Gastroesophageal sphincter (tissue), 4 donors: ENCODE data around the gene NPFFR1. TPM values are rescaled to one million over a fixed set of nuclear protein-coding genes. Genes with fewer than 3 reads are reported as not detected.

Source experiments
- ATAC-seq: fragments of 150-250 bp; one replicate; pipeline ENCODE4 v1.9.1; 2016; ENCODE audit warnings: mild to moderate bottlenecking, moderate library complexity
- H3K27ac ChIP-seq, 4 donors: fragments of 200-600 bp; sonication (generic) in 3 of 4; 1 replicate in 3 of 4; 2 replicates in 1 of 4; pipeline ENCODE4 v1.5.1; 2016 to 2019
- H3K27me3 ChIP-seq: fragments of 200-600 bp; sonication (generic); one replicate; pipeline ENCODE4 v1.5.1; 2019
- H3K36me3 ChIP-seq, 2 donors: fragments of 200-600 bp; sonication (generic); one replicate each; pipeline ENCODE4 v1.5.1; 2019; ENCODE audit warnings: control low read depth in 1 of 2
- H3K4me1 ChIP-seq, 3 donors: fragments of 200-600 bp; sonication (generic); 1 replicate in 2 of 3; 2 replicates in 1 of 3; pipeline ENCODE4 v1.5.1; 2016 to 2019; ENCODE audit warnings: control low read depth in 2 of 3
- H3K4me3 ChIP-seq, 2 donors: fragments of 200-600 bp; sonication (generic); one replicate each; pipeline ENCODE4 v1.5.1; 2019; ENCODE audit warnings: mild to moderate bottlenecking in 1 of 2, moderate library complexity in 1 of 2
- H3K9me3 ChIP-seq, 3 donors: fragments of 200-600 bp; sonication (generic); one replicate each; pipeline ENCODE4 v1.5.1; 2017 to 2019; ENCODE audit warnings: control low read depth in 2 of 3
- EP300 ChIP-seq: sonication (generic); formaldehyde crosslinking; IDR thresholded peaks from one replicate; pipeline ENCODE4 v1.6.1; 2017; ENCODE audit warnings: antibody characterized with exemption, mild to moderate bottlenecking
- POLR2A ChIP-seq, 2 donors: fragments of 450-650 bp; IDR thresholded peaks; one replicate each; pipeline ENCODE4 v1.6.1; 2017; ENCODE audit warnings: antibody characterized with exemption in 2 of 2, mild to moderate bottlenecking in 2 of 2, moderate library complexity in 1 of 2
- POLR2AphosphoS5 ChIP-seq: sonication (generic); formaldehyde crosslinking; IDR thresholded peaks from one replicate; pipeline ENCODE4 v1.6.1; 2017; ENCODE audit warnings: antibody characterized with exemption
- WGBS, 2 donors: methylation state at CpG; one replicate each; pipeline ENCODE4 v1.1.5; 2018; ENCODE audit warnings: low coverage in 1 of 2; 5-methylcytosine and 5-hydroxymethylcytosine counted together
- total RNA-seq, 4 donors: library from RNA; depleted of rRNA; stranded (reverse); fragments of >200 nt; gene quantifications; one replicate each; pipeline ENCODE4 v1.1.0, GENCODE V29; 2016
- TF ChIP-seq, protein P1 (sequence below), 4 experiments: fragments of 200-600 bp in 2 of 4; fragments of 450-650 bp in 2 of 4; sonication (generic) in 1 of 4; IDR thresholded peaks; one replicate each; pipeline ENCODE4 v1.5.1; 2017 to 2019; ENCODE audit warnings: antibody characterized with exemption in 4 of 4, mild to moderate bottlenecking in 2 of 4, moderate library complexity in 2 of 4

Gene NPFFR1
- total RNA-seq, 4 donors from 2014 or later: under 0.01 to 0.04 (median under 0.01) TPM; not detected in 1

DNA sequence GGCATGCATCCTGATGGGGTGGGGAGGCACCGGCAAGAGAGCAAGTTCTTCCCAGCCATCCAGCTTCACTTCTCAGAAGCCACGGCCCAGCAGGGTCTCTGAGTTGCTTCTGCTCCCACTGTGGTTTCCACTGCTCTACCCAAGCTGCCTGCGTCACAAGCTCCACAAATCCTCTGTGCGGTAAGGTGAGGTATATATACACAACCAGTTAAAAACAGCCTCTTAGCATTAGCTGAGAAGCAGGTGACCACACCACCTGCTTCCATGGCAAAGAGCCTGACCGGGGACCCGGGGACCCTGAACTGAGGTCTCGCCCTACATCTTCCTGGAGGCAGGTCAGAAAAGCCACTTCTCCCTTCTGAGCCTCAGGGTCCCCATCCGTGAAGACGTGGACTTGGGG lies 46.9 kb upstream of the NPFFR1 start:
- Histone ChIP-seq H3K27ac (no peak overlapping the region), H3K4me3 (no peak overlapping the region), H3K36me3 (no peaks in the 10 kb centered on the region), H3K9me3 (no peaks in the 10 kb centered on the region), H3K27me3 (no peaks in the 10 kb centered on the region), H3K4me1 (peaks cover 5 to 22% (median 13%) of the 10 kb centered on the region in 3 donors)
- 92% methylated on average over 4 to 6 of the region's 9 CpGs for WGBS, 2 donors
- TF ChIP-seq, protein P1, sequence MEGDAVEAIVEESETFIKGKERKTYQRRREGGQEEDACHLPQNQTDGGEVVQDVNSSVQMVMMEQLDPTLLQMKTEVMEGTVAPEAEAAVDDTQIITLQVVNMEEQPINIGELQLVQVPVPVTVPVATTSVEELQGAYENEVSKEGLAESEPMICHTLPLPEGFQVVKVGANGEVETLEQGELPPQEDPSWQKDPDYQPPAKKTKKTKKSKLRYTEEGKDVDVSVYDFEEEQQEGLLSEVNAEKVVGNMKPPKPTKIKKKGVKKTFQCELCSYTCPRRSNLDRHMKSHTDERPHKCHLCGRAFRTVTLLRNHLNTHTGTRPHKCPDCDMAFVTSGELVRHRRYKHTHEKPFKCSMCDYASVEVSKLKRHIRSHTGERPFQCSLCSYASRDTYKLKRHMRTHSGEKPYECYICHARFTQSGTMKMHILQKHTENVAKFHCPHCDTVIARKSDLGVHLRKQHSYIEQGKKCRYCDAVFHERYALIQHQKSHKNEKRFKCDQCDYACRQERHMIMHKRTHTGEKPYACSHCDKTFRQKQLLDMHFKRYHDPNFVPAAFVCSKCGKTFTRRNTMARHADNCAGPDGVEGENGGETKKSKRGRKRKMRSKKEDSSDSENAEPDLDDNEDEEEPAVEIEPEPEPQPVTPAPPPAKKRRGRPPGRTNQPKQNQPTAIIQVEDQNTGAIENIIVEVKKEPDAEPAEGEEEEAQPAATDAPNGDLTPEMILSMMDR (IDR thresholded peaks at IDR 0.05): no peak
- no peak for TF ChIP-seq POLR2A (IDR thresholded peaks at IDR 0.05)
- TF ChIP-seq POLR2AphosphoS5: no peak
- no peak for TF ChIP-seq EP300
- no peak for ATAC-seq

DNA sequence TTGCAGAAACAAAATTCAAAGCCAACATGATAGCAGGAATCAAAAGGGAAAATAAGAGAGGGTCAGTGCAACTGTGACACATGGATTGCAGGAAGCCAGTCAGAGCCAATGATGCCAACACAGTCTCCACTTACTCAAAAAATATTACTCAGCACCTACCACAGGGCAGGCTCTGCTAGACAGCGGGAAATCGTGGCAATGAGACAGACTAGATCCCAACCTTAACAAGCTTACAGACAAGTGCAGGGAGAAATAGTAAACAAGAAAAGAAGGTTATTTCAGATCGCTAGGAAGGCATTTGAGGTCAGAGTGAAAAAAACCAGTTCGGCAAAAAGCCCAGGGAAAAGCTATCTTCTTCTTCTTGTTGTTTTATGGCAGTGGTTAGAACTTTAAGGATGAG lies 45.2 kb upstream of the NPFFR1 start:
- H3K36me3 ChIP-seq: no peaks in the 10 kb centered on the region
- peaks cover 5 to 22% (median 13%) of the 10 kb centered on the region in 3 donors for H3K4me1 ChIP-seq
- no peak overlapping the region for H3K27ac ChIP-seq
- WGBS, 2 donors: 54 to 70% methylated on average over 4 of the region's 4 CpGs
- H3K4me3 ChIP-seq: no peak overlapping the region
- TF ChIP-seq EP300 (no peak), POLR2AphosphoS5 (no peak), POLR2A (IDR thresholded peaks at IDR 0.05) (no peak)
- TF ChIP-seq, protein P1 (IDR thresholded peaks at IDR 0.05): no peak
- no peaks in the 10 kb centered on the region for H3K9me3 ChIP-seq
- ATAC-seq: no peak
- no peaks in the 10 kb centered on the region for H3K27me3 ChIP-seq

DNA sequence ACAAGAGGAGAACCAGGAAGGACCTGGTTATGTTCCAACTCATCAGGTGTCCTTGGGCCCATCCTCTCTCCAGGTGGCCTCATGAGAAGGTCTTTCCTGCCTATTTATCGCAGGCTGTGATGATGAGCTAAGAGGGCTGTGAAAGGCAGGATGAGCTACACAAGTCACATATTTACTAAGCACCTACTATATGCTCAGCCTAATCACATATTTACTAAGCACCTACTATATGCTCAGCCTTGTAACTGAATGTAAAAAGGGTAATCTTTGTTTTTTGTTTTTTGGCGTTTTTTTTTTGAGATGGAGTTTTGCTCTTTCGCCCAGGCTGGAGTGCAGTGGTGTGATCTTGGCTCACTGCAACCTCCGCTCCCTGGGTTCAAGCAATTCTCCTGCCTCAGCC lies 44.2 kb upstream of the NPFFR1 start:
- Histone ChIP-seq H3K27me3 (no peaks in the 10 kb centered on the region), H3K4me3 (no peak overlapping the region), H3K36me3 (peaks cover 0 to 6% of the 10 kb centered on the region in 2 donors), H3K9me3 (no peaks in the 10 kb centered on the region), H3K27ac (no peak overlapping the region), H3K4me1 (peaks cover 5 to 21% (median 13%) of the 10 kb centered on the region in 3 donors)
- WGBS, 2 donors: 95 to 97% methylated on average over 3 to 4 of the region's 4 CpGs
- TF ChIP-seq, protein P1 (IDR thresholded peaks at IDR 0.05): no peak
- TF ChIP-seq EP300: no peak
- no peak for TF ChIP-seq POLR2A (IDR thresholded peaks at IDR 0.05)
- TF ChIP-seq POLR2AphosphoS5: no peak
- no peak for ATAC-seq

DNA sequence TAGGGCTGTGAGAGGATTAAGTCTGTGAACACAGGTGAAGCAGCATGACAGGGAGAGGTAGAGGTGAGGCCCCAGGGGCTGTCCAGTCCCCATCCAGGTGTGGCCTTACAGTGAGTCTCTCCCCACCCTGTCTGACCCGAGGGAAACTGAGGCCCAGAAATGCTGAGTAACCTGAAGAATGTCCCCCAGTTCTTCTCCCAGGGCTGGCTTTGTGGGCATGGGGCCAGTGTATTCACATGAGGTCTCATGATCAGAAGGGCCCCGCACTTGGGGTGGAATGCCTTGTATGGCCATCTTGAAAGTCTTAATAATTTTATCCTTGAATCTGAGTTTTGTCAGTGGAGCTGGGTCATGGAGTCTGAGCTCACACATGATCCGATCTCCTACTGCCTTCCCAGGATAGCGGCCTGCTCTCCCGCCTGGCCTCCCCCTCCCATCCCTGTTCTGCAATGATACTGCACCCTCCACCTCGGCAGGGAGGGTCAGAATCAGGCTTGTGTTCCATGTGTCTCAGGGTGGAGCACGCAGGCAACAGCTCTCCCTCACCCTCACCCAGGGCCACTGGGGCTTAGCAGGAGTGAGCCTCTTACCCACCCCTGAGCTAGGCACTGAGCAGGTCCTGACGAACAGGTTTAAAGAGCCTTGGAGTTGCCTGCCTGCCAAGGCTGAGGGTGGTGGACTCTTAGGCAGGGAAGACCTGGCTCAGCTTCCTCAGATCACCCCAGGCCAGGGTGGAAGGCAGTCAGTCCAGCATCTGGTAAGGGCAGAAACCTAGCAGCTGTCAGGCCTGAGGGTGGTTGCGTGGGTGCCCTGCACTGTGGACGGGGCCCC lies 41.4 kb upstream of the NPFFR1 start:
- H3K27ac ChIP-seq: no peak overlapping the region
- TF ChIP-seq, protein P1 (IDR thresholded peaks at IDR 0.05): no peak
- TF ChIP-seq POLR2AphosphoS5: no peak
- TF ChIP-seq EP300: no peak
- no peak for TF ChIP-seq POLR2A (IDR thresholded peaks at IDR 0.05)
- 86 to 100% methylated on average over 2 of the region's 10 CpGs for WGBS, 2 donors
- H3K27me3 ChIP-seq: no peaks in the 10 kb centered on the region
- H3K4me3 ChIP-seq: no peak overlapping the region
- H3K36me3 ChIP-seq: peaks cover 0 to 22% of the 10 kb centered on the region in 2 donors
- ATAC-seq: no peak
- H3K9me3 ChIP-seq: no peaks in the 10 kb centered on the region
- H3K4me1 ChIP-seq: no peaks in the 10 kb centered on the region

DNA sequence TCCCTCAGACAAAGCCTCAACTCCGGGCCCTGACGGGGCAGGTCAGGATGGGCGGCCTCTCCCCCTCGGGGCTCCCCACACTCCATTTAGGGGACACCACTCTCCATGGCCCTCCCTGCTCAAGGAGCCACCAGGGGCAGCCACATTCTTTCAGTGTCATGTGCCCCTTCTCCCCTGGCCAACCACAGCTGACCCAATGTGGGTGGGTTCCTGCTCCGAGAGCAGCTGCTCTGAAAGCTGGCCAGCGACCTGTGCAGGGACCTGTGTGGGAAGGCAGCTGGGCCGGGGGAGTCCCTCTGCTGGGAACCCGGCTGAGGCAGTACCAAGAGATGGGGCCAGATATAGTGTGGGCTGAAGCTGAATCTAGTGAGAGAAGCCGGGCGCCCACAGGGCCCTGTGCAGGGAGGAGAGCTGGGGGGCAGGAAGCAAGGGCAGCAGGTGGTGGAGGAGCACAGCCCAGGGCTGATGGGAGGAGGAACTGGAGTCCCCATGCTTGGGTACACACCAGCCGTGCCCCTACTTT lies 40.6 kb upstream of the NPFFR1 start:
- TF ChIP-seq POLR2AphosphoS5 (no peak), POLR2A (IDR thresholded peaks at IDR 0.05) (no peak), EP300 (no peak)
- TF ChIP-seq, protein P1 (IDR thresholded peaks at IDR 0.05): no peak
- Histone ChIP-seq H3K9me3 (no peaks in the 10 kb centered on the region), H3K4me1 (no peaks in the 10 kb centered on the region), H3K27me3 (no peaks in the 10 kb centered on the region), H3K27ac (no peak overlapping the region), H3K36me3 (peaks cover 0 to 22% of the 10 kb centered on the region in 2 donors), H3K4me3 (no peak overlapping the region)
- WGBS, 2 donors: 83 to 100% methylated on average over 1 of the region's 11 CpGs
- ATAC-seq: no peak
